SK-N-SH (cell line): ENCODE data around the gene INTU. TPM values are rescaled to one million over a fixed set of nuclear protein-coding genes. Genes with fewer than 3 reads are reported as not detected.

Experiments used
- CTCF ChIA-PET: fragments of 300-600, 350-600 bp; formaldehyde crosslinking; extraction: SDS; loops from one replicate; lab custom pipeline; 2021; lab: Yijun Ruan, JAX
- POLR2A ChIA-PET: fragments of 350-600 bp; sonication (Branson Sonifier 250); formaldehyde crosslinking; extraction: SDS; loops from one replicate; lab custom pipeline; 2020; ENCODE audit warnings: antibody characterized with exemption, inconsistent platforms; lab: Yijun Ruan, JAX
- DNase-seq: peaks from one replicate; pipeline ENCODE4 v3.0.0; 2012
- H2AFZ ChIP-seq: fragments of 200-600 bp; sonication (generic); 2 replicates; pipeline ENCODE4 v1.8.1; 2016; ENCODE audit warnings: antibody characterized with exemption, mild to moderate bottlenecking, low read depth
- H3F3A ChIP-seq: fragments of 200-600 bp; sonication (generic); replicated peaks from 2 replicates; pipeline ENCODE3; 2016; ENCODE audit warnings: antibody characterized with exemption, mild to moderate bottlenecking; ENCODE audit not compliant: insufficient read depth
- H3K27ac ChIP-seq, 2 experiments: fragments of 200-500 bp in 1 of 2; fragments of 200-600 bp in 1 of 2; sonication (Bioruptor generic) in 1 of 2; sonication (generic), shearing (Covaris generic) in 1 of 2; 2 replicates each; pipeline versions ENCODE4 v1.5.1 to v1.6.1; 2014 to 2016; ENCODE audit warnings: low read depth in 2 of 2, inconsistent platforms in 1 of 2, low read length in 1 of 2, mild to moderate bottlenecking in 1 of 2, mixed read lengths in 1 of 2
- H3K27me3 ChIP-seq: fragments of 200-600 bp; sonication (generic), shearing (Covaris generic); 2 replicates; pipeline ENCODE4 v1.6.1; 2016; ENCODE audit warnings: mixed run types; ENCODE audit not compliant: insufficient read depth
- H3K36me3 ChIP-seq, 2 experiments: fragments of 200-500 bp in 1 of 2; fragments of 200-600 bp in 1 of 2; sonication (Bioruptor generic) in 1 of 2; sonication (generic) in 1 of 2; replicated peaks in 1 of 2; 2 replicates each; pipeline versions ENCODE3 to v1.5.1; 2014 to 2016; ENCODE audit warnings: low read length in 1 of 2, mild to moderate bottlenecking in 1 of 2; ENCODE audit not compliant: insufficient read depth in 2 of 2, control insufficient read depth in 1 of 2
- H3K4me1 ChIP-seq, 2 experiments: fragments of 200-500 bp in 1 of 2; fragments of 200-600 bp in 1 of 2; sonication (Bioruptor generic) in 1 of 2; sonication (generic), shearing (Covaris generic) in 1 of 2; 2 replicates each; pipeline versions ENCODE4 v1.5.1 to v1.6.1; 2014 to 2016; ENCODE audit warnings: low read depth in 1 of 2, low read length in 1 of 2, mixed run types in 1 of 2; ENCODE audit not compliant: insufficient read depth in 2 of 2, control insufficient read depth in 1 of 2
- H3K4me2 ChIP-seq: fragments of 200-600 bp; sonication (generic), shearing (Covaris generic); 2 replicates; pipeline ENCODE4 v1.6.1; 2017; ENCODE audit warnings: mixed run types
- H3K4me3 ChIP-seq, 2 experiments: fragments of 200-500 bp in 1 of 2; fragments of 200-600 bp in 1 of 2; sonication (Bioruptor generic) in 1 of 2; sonication (generic), shearing (Covaris generic) in 1 of 2; 2 replicates each; pipeline versions ENCODE4 v1.5.1 to v1.8.1; 2014 to 2016; ENCODE audit warnings: low read depth in 2 of 2, inconsistent platforms in 1 of 2, low read length in 1 of 2, mild to moderate bottlenecking in 1 of 2, mixed read lengths in 1 of 2, moderate library complexity in 1 of 2
- H3K79me2 ChIP-seq: fragments of 200-600 bp; sonication (generic); 2 replicates; pipeline ENCODE4 v1.8.1; 2017; ENCODE audit warnings: mild to moderate bottlenecking; ENCODE audit not compliant: insufficient read depth
- H3K9ac ChIP-seq: fragments of 200-600 bp; sonication (generic); 2 replicates; pipeline ENCODE4 v1.6.1; 2017; ENCODE audit warnings: mixed run types
- H3K9me2 ChIP-seq: fragments of 200-600 bp; sonication (generic); 2 replicates; pipeline ENCODE4 v1.6.1; 2017; ENCODE audit warnings: mixed run types
- H3K9me3 ChIP-seq: fragments of 200-600 bp; sonication (generic); 2 replicates; pipeline ENCODE4 v1.6.1; 2017; ENCODE audit warnings: mixed run types, mild to moderate bottlenecking, moderate library complexity
- H4K20me1 ChIP-seq: fragments of 200-600 bp; sonication (generic); 2 replicates; pipeline ENCODE4 v1.6.1; 2017; ENCODE audit warnings: mild to moderate bottlenecking, mixed run types; ENCODE audit not compliant: insufficient read depth
- CTCF ChIP-seq: fragments of 200-600 bp; sonication (generic); IDR thresholded peaks from 2 replicates; pipeline ENCODE4 v1.6.1; 2017; ENCODE audit warnings: antibody characterized with exemption, mild to moderate bottlenecking, moderate library complexity
- EP300 ChIP-seq, 2 experiments: IDR thresholded peaks; 2 replicates each; pipeline versions ENCODE4 v1.4.0 to v1.6.1; 2012; ENCODE audit warnings: borderline replicate concordance in 1 of 2, low read depth in 1 of 2, low read length in 1 of 2
- FOSL2 ChIP-seq: IDR thresholded peaks from 2 replicates; pipeline ENCODE4 v1.4.0; 2012; ENCODE audit warnings: low read depth, mild to moderate bottlenecking, moderate library complexity, borderline replicate concordance
- JUND ChIP-seq: IDR thresholded peaks from 2 replicates; pipeline ENCODE4 v1.4.0; 2012
- NFIC ChIP-seq: IDR thresholded peaks from 2 replicates; pipeline ENCODE4 v1.4.0; 2012; ENCODE audit warnings: borderline replicate concordance
- NRF1 ChIP-seq: IDR thresholded peaks from 2 replicates; pipeline ENCODE4 v1.6.1; 2012; ENCODE audit warnings: low read depth, mild to moderate bottlenecking, low read length
- PBX3 ChIP-seq: IDR thresholded peaks from 2 replicates; pipeline ENCODE4; 2012
- TCF12 ChIP-seq: IDR thresholded peaks from 2 replicates; pipeline ENCODE4 v1.4.0; 2012
- TEAD4 ChIP-seq: IDR thresholded peaks from 2 replicates; pipeline ENCODE4 v1.4.0; 2012; ENCODE audit warnings: mild to moderate bottlenecking, borderline replicate concordance; ENCODE audit not compliant: insufficient read depth
- WGBS: methylation state at CpG from one replicate; pipeline ENCODE4 v1.1.6; 2017; ENCODE audit warnings: low lambda C conversion rate; 5-methylcytosine and 5-hydroxymethylcytosine counted together
- polyA plus RNA-seq, 3 experiments: library from polyadenylated mRNA; depleted of rRNA; stranded (reverse); fragments of >200 nt; gene quantifications; 2 replicates each; pipeline ENCODE4 v1.2.3, GENCODE V29; 2012

Gene INTU
- polyA plus RNA-seq, 1 of the 3 experiments (the other 2 are of a cell fraction): 3.3 TPM

- Histone ChIP-seq H3K9ac (peak overlapping the region; percentile 3; the same call in 1 of the 2 replicates), H4K20me1 (no peaks in the 10 kb centered on the region), H3K27ac (peak overlapping the region in 1 of 2 experiments; percentile 59; a peak in 2 of 4 replicates), H3K4me3 (no peak overlapping the region), H3K9me2 (no peaks in the 10 kb centered on the region), H2AFZ (no peak overlapping the region), H3K27me3 (no peaks in the 10 kb centered on the region), H3F3A (peaks cover 3% of the 10 kb centered on the region), H3K4me1 (0 out of 4 replicates have a peak, but pooled peaks cover 0 to 4% of the 10 kb centered on the region in 2 experiments), H3K36me3 (peaks cover 0 to 4% of the 10 kb centered on the region in 2 experiments), H3K4me2 (peak overlapping the region; percentile 10; the same call in 1 of the 2 replicates), H3K79me2 (no peaks in the 10 kb centered on the region)
- POLR2A ChIA-PET: no interaction called here
- CTCF ChIA-PET: no interaction called here
- no peak for DNase-seq
- TF ChIP-seq PBX3 (peak; percentile 72), TEAD4 (no peak), JUND (peak; percentile 35), EP300 (IDR thresholded peaks at IDR 0.05; ENCODE audit: borderline replicate concordance in 1 of 2, low read depth in 1 of 2, low read length in 1 of 2) (peak in 1 of 2 experiments; percentile 37; a peak in 1 of 4 replicates), FOSL2 (peak; percentile 29; the same call in 1 of the 2 replicates), CTCF (no peak), TCF12 (peak; percentile 79)
- TF ChIP-seq, all 33 proteins: peak for 5
- H3K9me3 ChIP-seq: no peaks in the 10 kb centered on the region
These were observed 52.5 kb downstream of the INTU start for GRCh38 chr4:127685292-127685691.

GRCh38 chr4:127686658-127687057 is 53.9 kb downstream of the INTU start:
- peaks cover 0 to 4% of the 10 kb centered on the region in 2 experiments for H3K36me3 ChIP-seq
- peak overlapping the region in 1 of 2 experiments; percentile 59; a peak in 2 of 4 replicates for H3K27ac ChIP-seq
- no peak overlapping the region for H3K4me2 ChIP-seq
- no peaks in the 10 kb centered on the region for H3K79me2 ChIP-seq
- WGBS: 45% methylated on average over 2 of the region's 2 CpGs
- peak; percentile 35; the same call in 1 of the 2 replicates for TF ChIP-seq PBX3
- peak; percentile 55; the same call in 1 of the 2 replicates for TF ChIP-seq TCF12
- TF ChIP-seq TEAD4: peak; percentile 56; the same call in 1 of the 2 replicates
- peak; percentile 74 for TF ChIP-seq JUND
- TF ChIP-seq NRF1: no peak
- no peak for TF ChIP-seq NFIC
- TF ChIP-seq FOSL2: peak; percentile 78
- TF ChIP-seq, all 33 proteins: peak for 5
- no peak overlapping the region for H2AFZ ChIP-seq
- H3K27me3 ChIP-seq: no peaks in the 10 kb centered on the region
- H3K9me2 ChIP-seq: no peaks in the 10 kb centered on the region
- H3K9me3 ChIP-seq: no peaks in the 10 kb centered on the region
- CTCF ChIA-PET: no interaction called here
- no peak overlapping the region for H3K4me3 ChIP-seq
- no peak overlapping the region for H3K9ac ChIP-seq
- POLR2A ChIA-PET: no interaction called here
- peaks cover 3% of the 10 kb centered on the region for H3F3A ChIP-seq
- H4K20me1 ChIP-seq: no peaks in the 10 kb centered on the region
- 0 out of 4 replicates have a peak, but pooled peaks cover 0 to 4% of the 10 kb centered on the region in 2 experiments for H3K4me1 ChIP-seq
- no peak for DNase-seq
